Measurements from ENCODE around the gene MMP14. TPM values are rescaled to one million over a fixed set of nuclear protein-coding genes. Genes with fewer than 3 reads are reported as not detected.

Gene MMP14
- total and polyA plus RNA-seq, 9 of the 15 experiments (the other 6 are each of a cell fraction or from before 2014, with no cell fraction given): 0.36 to 5.8 (median 1.3) TPM; not detected in 2

DNA sequence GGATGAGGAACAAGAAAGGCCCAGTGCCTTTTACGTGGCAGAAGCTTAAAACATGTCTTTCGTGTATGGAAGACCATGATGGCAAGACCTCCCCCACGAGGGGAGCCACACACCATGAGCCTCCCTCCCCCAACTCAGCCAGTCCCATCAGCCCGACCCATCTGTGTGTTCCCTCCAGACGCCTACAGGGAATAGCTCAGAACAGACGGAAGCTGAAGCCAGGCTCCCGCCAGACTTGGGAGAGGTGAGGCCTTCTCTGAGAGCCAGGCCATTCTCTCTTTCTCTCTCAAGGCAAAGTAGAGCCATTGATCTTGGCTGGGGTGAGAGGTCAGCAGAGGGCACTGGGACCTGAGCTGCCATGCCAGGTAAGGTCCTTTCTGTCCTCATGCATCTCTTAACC lies 56.1 kb downstream of the MMP14 start:
- no peak overlapping the region for H3K4me2 ChIP-seq (ENCODE audit: insufficient read depth, low read length)
- H3K27me3 ChIP-seq (ENCODE audit: control insufficient read depth in 2 of 2, insufficient read depth in 2 of 2, low read length in 2 of 2): no peaks in the 10 kb centered on the region
- no peaks in the 10 kb centered on the region for H4K20me1 ChIP-seq (replicated peaks; ENCODE audit: control insufficient read depth, insufficient read depth, low read length)
- FAIRE-seq (no peak), DNase-seq (ENCODE audit: extremely low read depth in 1 of 4, low spot score in 3 of 4) (no peak), ATAC-seq (no peak)
- intact Hi-C loops (cut with micrococcal nuclease) (no loop called here), in situ Hi-C loops (cut with MboI) (no loop called here)
- peak overlapping the region in 1 of 2 experiments; percentile 66; a peak in 2 of 4 replicates for H3K9ac ChIP-seq (ENCODE audit: insufficient read depth in 1 of 2, low read depth in 2 of 2, low read length in 2 of 2)
- BruUV-seq (replicated peaks): no TSS peak
- H3K36me3 ChIP-seq (ENCODE audit: control insufficient read depth, insufficient read depth, low read length): no peaks in the 10 kb centered on the region
- TF ChIP-seq ZNF184 (CRISPR knock-in tag; IDR thresholded peaks at IDR 0.05) (no peak), BRD4 (IDR thresholded peaks at IDR 0.05) (no peak), LEF1 (IDR thresholded peaks at IDR 0.05) (no peak), RAD51 (IDR thresholded peaks at IDR 0.05; ENCODE audit: borderline replicate concordance, low read depth) (no peak), SLC30A9 (CRISPR knock-in tag; IDR thresholded peaks at IDR 0.05) (no peak), BCL6 (CRISPR knock-in tag; IDR thresholded peaks at IDR 0.05) (no peak), ARID2 (IDR thresholded peaks at IDR 0.05) (no peak), RBM17 (IDR thresholded peaks at IDR 0.05; ENCODE audit: borderline replicate concordance, low read depth, low read length) (no peak)
- TF ChIP-seq, protein P1, sequence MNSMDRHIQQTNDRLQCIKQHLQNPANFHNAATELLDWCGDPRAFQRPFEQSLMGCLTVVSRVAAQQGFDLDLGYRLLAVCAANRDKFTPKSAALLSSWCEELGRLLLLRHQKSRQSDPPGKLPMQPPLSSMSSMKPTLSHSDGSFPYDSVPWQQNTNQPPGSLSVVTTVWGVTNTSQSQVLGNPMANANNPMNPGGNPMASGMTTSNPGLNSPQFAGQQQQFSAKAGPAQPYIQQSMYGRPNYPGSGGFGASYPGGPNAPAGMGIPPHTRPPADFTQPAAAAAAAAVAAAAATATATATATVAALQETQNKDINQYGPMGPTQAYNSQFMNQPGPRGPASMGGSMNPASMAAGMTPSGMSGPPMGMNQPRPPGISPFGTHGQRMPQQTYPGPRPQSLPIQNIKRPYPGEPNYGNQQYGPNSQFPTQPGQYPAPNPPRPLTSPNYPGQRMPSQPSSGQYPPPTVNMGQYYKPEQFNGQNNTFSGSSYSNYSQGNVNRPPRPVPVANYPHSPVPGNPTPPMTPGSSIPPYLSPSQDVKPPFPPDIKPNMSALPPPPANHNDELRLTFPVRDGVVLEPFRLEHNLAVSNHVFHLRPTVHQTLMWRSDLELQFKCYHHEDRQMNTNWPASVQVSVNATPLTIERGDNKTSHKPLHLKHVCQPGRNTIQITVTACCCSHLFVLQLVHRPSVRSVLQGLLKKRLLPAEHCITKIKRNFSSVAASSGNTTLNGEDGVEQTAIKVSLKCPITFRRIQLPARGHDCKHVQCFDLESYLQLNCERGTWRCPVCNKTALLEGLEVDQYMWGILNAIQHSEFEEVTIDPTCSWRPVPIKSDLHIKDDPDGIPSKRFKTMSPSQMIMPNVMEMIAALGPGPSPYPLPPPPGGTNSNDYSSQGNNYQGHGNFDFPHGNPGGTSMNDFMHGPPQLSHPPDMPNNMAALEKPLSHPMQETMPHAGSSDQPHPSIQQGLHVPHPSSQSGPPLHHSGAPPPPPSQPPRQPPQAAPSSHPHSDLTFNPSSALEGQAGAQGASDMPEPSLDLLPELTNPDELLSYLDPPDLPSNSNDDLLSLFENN (IDR thresholded peaks at IDR 0.05; ENCODE audit: low read depth in 2 of 2, low read length in 2 of 2): no peak
- TF ChIP-seq, protein P2, sequence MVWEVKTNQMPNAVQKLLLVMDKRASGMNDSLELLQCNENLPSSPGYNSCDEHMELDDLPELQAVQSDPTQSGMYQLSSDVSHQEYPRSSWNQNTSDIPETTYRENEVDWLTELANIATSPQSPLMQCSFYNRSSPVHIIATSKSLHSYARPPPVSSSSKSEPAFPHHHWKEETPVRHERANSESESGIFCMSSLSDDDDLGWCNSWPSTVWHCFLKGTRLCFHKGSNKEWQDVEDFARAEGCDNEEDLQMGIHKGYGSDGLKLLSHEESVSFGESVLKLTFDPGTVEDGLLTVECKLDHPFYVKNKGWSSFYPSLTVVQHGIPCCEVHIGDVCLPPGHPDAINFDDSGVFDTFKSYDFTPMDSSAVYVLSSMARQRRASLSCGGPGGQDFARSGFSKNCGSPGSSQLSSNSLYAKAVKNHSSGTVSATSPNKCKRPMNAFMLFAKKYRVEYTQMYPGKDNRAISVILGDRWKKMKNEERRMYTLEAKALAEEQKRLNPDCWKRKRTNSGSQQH (CRISPR knock-in tag; IDR thresholded peaks at IDR 0.05): no peak
- TF ChIP-seq, protein P3, sequence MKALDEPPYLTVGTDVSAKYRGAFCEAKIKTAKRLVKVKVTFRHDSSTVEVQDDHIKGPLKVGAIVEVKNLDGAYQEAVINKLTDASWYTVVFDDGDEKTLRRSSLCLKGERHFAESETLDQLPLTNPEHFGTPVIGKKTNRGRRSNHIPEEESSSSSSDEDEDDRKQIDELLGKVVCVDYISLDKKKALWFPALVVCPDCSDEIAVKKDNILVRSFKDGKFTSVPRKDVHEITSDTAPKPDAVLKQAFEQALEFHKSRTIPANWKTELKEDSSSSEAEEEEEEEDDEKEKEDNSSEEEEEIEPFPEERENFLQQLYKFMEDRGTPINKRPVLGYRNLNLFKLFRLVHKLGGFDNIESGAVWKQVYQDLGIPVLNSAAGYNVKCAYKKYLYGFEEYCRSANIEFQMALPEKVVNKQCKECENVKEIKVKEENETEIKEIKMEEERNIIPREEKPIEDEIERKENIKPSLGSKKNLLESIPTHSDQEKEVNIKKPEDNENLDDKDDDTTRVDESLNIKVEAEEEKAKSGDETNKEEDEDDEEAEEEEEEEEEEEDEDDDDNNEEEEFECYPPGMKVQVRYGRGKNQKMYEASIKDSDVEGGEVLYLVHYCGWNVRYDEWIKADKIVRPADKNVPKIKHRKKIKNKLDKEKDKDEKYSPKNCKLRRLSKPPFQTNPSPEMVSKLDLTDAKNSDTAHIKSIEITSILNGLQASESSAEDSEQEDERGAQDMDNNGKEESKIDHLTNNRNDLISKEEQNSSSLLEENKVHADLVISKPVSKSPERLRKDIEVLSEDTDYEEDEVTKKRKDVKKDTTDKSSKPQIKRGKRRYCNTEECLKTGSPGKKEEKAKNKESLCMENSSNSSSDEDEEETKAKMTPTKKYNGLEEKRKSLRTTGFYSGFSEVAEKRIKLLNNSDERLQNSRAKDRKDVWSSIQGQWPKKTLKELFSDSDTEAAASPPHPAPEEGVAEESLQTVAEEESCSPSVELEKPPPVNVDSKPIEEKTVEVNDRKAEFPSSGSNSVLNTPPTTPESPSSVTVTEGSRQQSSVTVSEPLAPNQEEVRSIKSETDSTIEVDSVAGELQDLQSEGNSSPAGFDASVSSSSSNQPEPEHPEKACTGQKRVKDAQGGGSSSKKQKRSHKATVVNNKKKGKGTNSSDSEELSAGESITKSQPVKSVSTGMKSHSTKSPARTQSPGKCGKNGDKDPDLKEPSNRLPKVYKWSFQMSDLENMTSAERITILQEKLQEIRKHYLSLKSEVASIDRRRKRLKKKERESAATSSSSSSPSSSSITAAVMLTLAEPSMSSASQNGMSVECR (CRISPR knock-in tag; IDR thresholded peaks at IDR 0.05): no peak
- TF ChIP-seq, protein P4, sequence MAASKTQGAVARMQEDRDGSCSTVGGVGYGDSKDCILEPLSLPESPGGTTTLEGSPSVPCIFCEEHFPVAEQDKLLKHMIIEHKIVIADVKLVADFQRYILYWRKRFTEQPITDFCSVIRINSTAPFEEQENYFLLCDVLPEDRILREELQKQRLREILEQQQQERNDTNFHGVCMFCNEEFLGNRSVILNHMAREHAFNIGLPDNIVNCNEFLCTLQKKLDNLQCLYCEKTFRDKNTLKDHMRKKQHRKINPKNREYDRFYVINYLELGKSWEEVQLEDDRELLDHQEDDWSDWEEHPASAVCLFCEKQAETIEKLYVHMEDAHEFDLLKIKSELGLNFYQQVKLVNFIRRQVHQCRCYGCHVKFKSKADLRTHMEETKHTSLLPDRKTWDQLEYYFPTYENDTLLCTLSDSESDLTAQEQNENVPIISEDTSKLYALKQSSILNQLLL (CRISPR knock-in tag; IDR thresholded peaks at IDR 0.05; ENCODE audit: borderline replicate concordance): no peak
- H2AFZ ChIP-seq (ENCODE audit: low read depth, low read length): no peak overlapping the region
- POLR2A ChIA-PET: interaction anchor here (0.6 to 1.3 kb wide), 3 partner anchors 9 to 367 kb away, joined by 3 to 4 read pairs (median 4); partner anchors contain the start of gene REM2
- H3K79me2 ChIP-seq (ENCODE audit: control insufficient read depth, insufficient read depth, low read length): peaks cover 9% of the 10 kb centered on the region
- no peaks in the 10 kb centered on the region for H3K9me3 ChIP-seq (replicated peaks; ENCODE audit: control insufficient read depth, insufficient read depth, low read depth, low read length)
- H3K4me1 ChIP-seq (replicated peaks in 1 of 2; ENCODE audit: control insufficient read depth in 2 of 2, insufficient read depth in 2 of 2, low read length in 2 of 2): peaks cover 20 to 25% of the 10 kb centered on the region in 2 experiments; a peak in 4 of 5 replicates
- H3K4me3 ChIP-seq: no peak overlapping the region
- peak overlapping the region; percentile 34; the same call in 1 of the 3 replicates for H3K27ac ChIP-seq (ENCODE audit: extremely low read depth, low read depth, low read length)
- peaks cover 3% of the 10 kb centered on the region for H3K9me1 ChIP-seq (ENCODE audit: control insufficient read depth, insufficient read depth, low read length)
- 68% methylated on average over 7 of the region's 7 CpGs for WGBS (ENCODE audit: insufficient coverage, low coverage, missing lambda C conversion rate)
- CTCF ChIA-PET (ENCODE audit: low intra/inter-chr PET ratio): no interaction called here

Data from K562 (cell line).